BLaER1 (cell line): ENCODE results near the gene PDE4B.
"Not testable (repeated sequence)": the region's sequence is repeated elsewhere in the genome, so short reads cannot be mapped to it uniquely, and the experiment has no call there.

Source experiments
- H3K27ac ChIP-seq: shearing (Covaris generic); formaldehyde crosslinking; 2 replicates; pipeline ENCODE4 v1.8.1; 2022
- H3K27me3 ChIP-seq: shearing (Covaris generic); formaldehyde crosslinking; 2 replicates; pipeline ENCODE4 v1.8.1; 2022
- H3K36me3 ChIP-seq: shearing (Covaris generic); formaldehyde crosslinking; 2 replicates; pipeline ENCODE4 v1.8.1; 2022
- H3K4me1 ChIP-seq: shearing (Covaris generic); formaldehyde crosslinking; 2 replicates; pipeline ENCODE4 v1.8.1; 2022
- H3K4me2 ChIP-seq: shearing (Covaris generic); formaldehyde crosslinking; 2 replicates; pipeline ENCODE4 v1.8.1; 2022
- H3K4me3 ChIP-seq: shearing (Covaris generic); formaldehyde crosslinking; 2 replicates; pipeline ENCODE4 v1.8.1; 2022
- H3K9ac ChIP-seq: shearing (Covaris generic); formaldehyde crosslinking; 2 replicates; pipeline ENCODE4 v1.8.1; 2022
- H3K9me3 ChIP-seq: shearing (Covaris generic); formaldehyde crosslinking; 2 replicates; pipeline ENCODE4 v1.8.1; 2022
- H4K20me1 ChIP-seq: shearing (Covaris generic); formaldehyde crosslinking; 2 replicates; pipeline ENCODE4 v1.8.1; 2022
- Cebpa-rat ChIP-seq: shearing (Covaris generic); IDR thresholded peaks from 2 replicates; pipeline ENCODE4 v1.8.1; 2022

The PDE4B gene

GRCh38 chr1:66058558-66058957, 265.9 kb downstream of the PDE4B start:
- no peak for TF ChIP-seq Cebpa-rat
- Histone ChIP-seq H3K9ac (no peak overlapping the region), H3K4me3 (no peak overlapping the region), H3K27me3 (no peaks in the 10 kb centered on the region), H3K4me2 (no peak overlapping the region), H3K4me1 (no peaks in the 10 kb centered on the region), H4K20me1 (no peaks in the 10 kb centered on the region), H3K9me3 (peaks cover 4% of the 10 kb centered on the region), H3K36me3 (no peaks in the 10 kb centered on the region), H3K27ac (no peak overlapping the region)

GRCh38 chr1:66067219-66067618, 274.5 kb downstream of the PDE4B start:
- H3K4me3 ChIP-seq, H3K27me3 ChIP-seq, H3K4me2 ChIP-seq, H3K4me1 ChIP-seq, H3K9ac ChIP-seq, H4K20me1 ChIP-seq, H3K27ac ChIP-seq, H3K36me3 ChIP-seq, H3K9me3 ChIP-seq: not testable (repeated sequence)

GRCh38 chr1:66069976-66070876, 277.5 kb downstream of the PDE4B start:
- Histone ChIP-seq H3K4me3 (no peak overlapping the region), H3K4me1 (no peaks in the 10 kb centered on the region), H3K9ac (no peak overlapping the region), H3K27me3 (no peaks in the 10 kb centered on the region), H3K9me3 (no peaks in the 10 kb centered on the region), H3K27ac (no peak overlapping the region), H4K20me1 (no peaks in the 10 kb centered on the region), H3K4me2 (no peak overlapping the region), H3K36me3 (no peaks in the 10 kb centered on the region)
- no peak for TF ChIP-seq Cebpa-rat

GRCh38 chr1:66073388-66073787, 280.7 kb downstream of the PDE4B start:
- TF ChIP-seq Cebpa-rat: no peak
- Histone ChIP-seq H4K20me1 (no peaks in the 10 kb centered on the region), H3K36me3 (no peaks in the 10 kb centered on the region), H3K4me1 (no peaks in the 10 kb centered on the region), H3K9me3 (no peaks in the 10 kb centered on the region), H3K27me3 (no peaks in the 10 kb centered on the region), H3K4me2 (no peak overlapping the region), H3K4me3 (no peak overlapping the region), H3K9ac (no peak overlapping the region), H3K27ac (no peak overlapping the region)

- H4K20me1 ChIP-seq: no peaks in the 10 kb centered on the region
- no peaks in the 10 kb centered on the region for H3K4me1 ChIP-seq
- no peak overlapping the region for H3K4me3 ChIP-seq
- no peak overlapping the region for H3K27ac ChIP-seq
- no peak for TF ChIP-seq Cebpa-rat
- no peak overlapping the region for H3K4me2 ChIP-seq
- H3K9me3 ChIP-seq: no peaks in the 10 kb centered on the region
- no peaks in the 10 kb centered on the region for H3K36me3 ChIP-seq
- no peaks in the 10 kb centered on the region for H3K27me3 ChIP-seq
- H3K9ac ChIP-seq: no peak overlapping the region
Measured at GRCh38 chr1:66074147-66074546, 281.5 kb downstream of the PDE4B start.

GRCh38 chr1:66078412-66078811, 285.7 kb downstream of the PDE4B start:
- no peaks in the 10 kb centered on the region for H3K27me3 ChIP-seq
- H3K36me3 ChIP-seq: no peaks in the 10 kb centered on the region
- no peak overlapping the region for H3K9ac ChIP-seq
- no peak for TF ChIP-seq Cebpa-rat
- no peak overlapping the region for H3K4me2 ChIP-seq
- no peaks in the 10 kb centered on the region for H3K4me1 ChIP-seq
- H3K27ac ChIP-seq: no peak overlapping the region
- no peaks in the 10 kb centered on the region for H3K9me3 ChIP-seq
- H4K20me1 ChIP-seq: no peaks in the 10 kb centered on the region
- H3K4me3 ChIP-seq: no peak overlapping the region

- Histone ChIP-seq H3K27me3 (no peaks in the 10 kb centered on the region), H3K27ac (no peak overlapping the region), H3K4me2 (no peak overlapping the region), H4K20me1 (no peaks in the 10 kb centered on the region), H3K9ac (no peak overlapping the region), H3K36me3 (no peaks in the 10 kb centered on the region), H3K9me3 (no peaks in the 10 kb centered on the region), H3K4me3 (no peak overlapping the region), H3K4me1 (no peaks in the 10 kb centered on the region)
- no peak for TF ChIP-seq Cebpa-rat
Measured at GRCh38 chr1:66083003-66083402, 290.3 kb downstream of the PDE4B start.

- H3K4me3 ChIP-seq: no peak overlapping the region
- no peak overlapping the region for H3K27ac ChIP-seq
- TF ChIP-seq Cebpa-rat: no peak
- H3K9ac ChIP-seq: no peak overlapping the region
- H3K36me3 ChIP-seq: no peaks in the 10 kb centered on the region
- no peaks in the 10 kb centered on the region for H4K20me1 ChIP-seq
- H3K27me3 ChIP-seq: no peaks in the 10 kb centered on the region
- no peak overlapping the region for H3K4me2 ChIP-seq
- H3K4me1 ChIP-seq: no peaks in the 10 kb centered on the region
- no peaks in the 10 kb centered on the region for H3K9me3 ChIP-seq
Measured at GRCh38 chr1:66084442-66084841, 291.7 kb downstream of the PDE4B start.

- no peaks in the 10 kb centered on the region for H3K27me3 ChIP-seq
- no peaks in the 10 kb centered on the region for H4K20me1 ChIP-seq
- H3K9me3 ChIP-seq: no peaks in the 10 kb centered on the region
- no peak for TF ChIP-seq Cebpa-rat
- H3K4me2 ChIP-seq: no peak overlapping the region
- H3K27ac ChIP-seq: no peak overlapping the region
- H3K4me1 ChIP-seq: no peaks in the 10 kb centered on the region
- no peaks in the 10 kb centered on the region for H3K36me3 ChIP-seq
- no peak overlapping the region for H3K4me3 ChIP-seq
- no peak overlapping the region for H3K9ac ChIP-seq
Measured at GRCh38 chr1:66085600-66085999, 292.9 kb downstream of the PDE4B start.

- no peak for TF ChIP-seq Cebpa-rat
- H3K4me1 ChIP-seq: peaks cover 7% of the 10 kb centered on the region; the same call in 1 of the 2 replicates
- no peaks in the 10 kb centered on the region for H4K20me1 ChIP-seq
- H3K9ac ChIP-seq: no peak overlapping the region
- H3K4me2 ChIP-seq: no peak overlapping the region
- no peaks in the 10 kb centered on the region for H3K36me3 ChIP-seq
- no peaks in the 10 kb centered on the region for H3K9me3 ChIP-seq
- no peaks in the 10 kb centered on the region for H3K27me3 ChIP-seq
- no peak overlapping the region for H3K27ac ChIP-seq
- no peak overlapping the region for H3K4me3 ChIP-seq
Measured at GRCh38 chr1:66088787-66089186, 296.1 kb downstream of the PDE4B start.
